GM23338 (cell line): ENCODE data around the gene PTPRF. TPM values are rescaled to one million over a fixed set of nuclear protein-coding genes. Genes with fewer than 3 reads are reported as not detected.
A peak's percentile ranks its signal among the peaks of the same experiment; 100 is the strongest.

ENCODE experiments used
- ATAC-seq: fragments of 200-7000 bp; cut with Tn5 transposase; 3 replicates; pipeline ENCODE4 v1.9.1; 2020
- DNase-seq: peaks from one replicate; pipeline ENCODE4 v3.0.0-alpha.2; 2015; ENCODE audit warnings: low spot score
- H2AFZ ChIP-seq: fragments of 200-600 bp; sonication (generic); 2 replicates; pipeline ENCODE4 v1.8.0; 2016; ENCODE audit warnings: antibody characterized with exemption, mild to moderate bottlenecking, moderate library complexity
- H3F3A ChIP-seq: fragments of 200-600 bp; sonication (generic); replicated peaks from 2 replicates; pipeline ENCODE4 v1.8.0; 2017; ENCODE audit warnings: antibody characterized with exemption, mixed run types, low read depth
- H3K27ac ChIP-seq: fragments of 200-600 bp; sonication (generic); 2 replicates; pipeline ENCODE4 v1.6.1; 2016; ENCODE audit warnings: low read depth
- H3K27me3 ChIP-seq: fragments of 200-600 bp; sonication (generic); 2 replicates; pipeline ENCODE4 v1.8.0; 2016; ENCODE audit warnings: mild to moderate bottlenecking, mixed run types, moderate library complexity; ENCODE audit not compliant: insufficient read depth
- H3K36me3 ChIP-seq: fragments of 200-600 bp; sonication (generic); 2 replicates; pipeline ENCODE4 v1.8.0; 2016; ENCODE audit warnings: mild to moderate bottlenecking; ENCODE audit not compliant: insufficient read depth
- H3K4me1 ChIP-seq: fragments of 200-600 bp; sonication (generic); 2 replicates; pipeline ENCODE4 v1.8.0; 2016; ENCODE audit warnings: mild to moderate bottlenecking, moderate library complexity; ENCODE audit not compliant: insufficient read depth
- H3K4me2 ChIP-seq: fragments of 200-600 bp; sonication (generic); 2 replicates; pipeline ENCODE4 v1.7.1; 2017; ENCODE audit warnings: mixed run types
- H3K4me3 ChIP-seq: fragments of 200-600 bp; sonication (generic); 2 replicates; pipeline ENCODE4 v1.6.1; 2016; ENCODE audit warnings: mixed run types
- H3K79me2 ChIP-seq: fragments of 200-600 bp; sonication (generic); replicated peaks from 2 replicates; pipeline ENCODE4 v1.8.0; 2017; ENCODE audit warnings: mild to moderate bottlenecking; ENCODE audit not compliant: insufficient read depth
- H3K9me2 ChIP-seq: fragments of 200-600 bp; sonication (generic); 2 replicates; pipeline ENCODE4 v1.8.0; 2017; ENCODE audit not compliant: insufficient read depth
- H4K20me1 ChIP-seq: fragments of 200-600 bp; sonication (generic); replicated peaks from 2 replicates; pipeline ENCODE4 v1.8.0; 2017; ENCODE audit warnings: mild to moderate bottlenecking; ENCODE audit not compliant: insufficient read depth
- H3K27ac Mint-ChIP-seq: 2 replicates; pipeline ENCODE4 v1.8.0; 2020; ENCODE audit warnings: inconsistent platforms, mild to moderate bottlenecking, moderate library complexity, mixed read lengths
- H3K27me3 Mint-ChIP-seq: 3 replicates; pipeline ENCODE4 v1.8.0; 2022; ENCODE audit warnings: low read depth, mild to moderate bottlenecking, moderate library complexity, mixed read lengths, inconsistent platforms; ENCODE audit not compliant: insufficient read depth, poor library complexity
- H3K36me3 Mint-ChIP-seq: 3 replicates; pipeline ENCODE4 v1.8.0; 2021; ENCODE audit warnings: low read depth, mild to moderate bottlenecking, inconsistent platforms, moderate library complexity, mixed read lengths
- H3K4me1 Mint-ChIP-seq: 3 replicates; pipeline ENCODE4 v1.8.0; 2020; ENCODE audit warnings: mild to moderate bottlenecking, inconsistent platforms, mixed read lengths
- H3K4me3 Mint-ChIP-seq: 3 replicates; pipeline ENCODE4 v1.8.0; 2021; ENCODE audit warnings: moderate library complexity, mild to moderate bottlenecking, inconsistent platforms, mixed read lengths
- H3K9me3 Mint-ChIP-seq: 3 replicates; pipeline ENCODE4 v1.8.0; 2020; ENCODE audit warnings: moderate library complexity, mild to moderate bottlenecking, inconsistent platforms, mixed read lengths
- CREB1 ChIP-seq: fragments of 250-450 bp; sonication (Bioruptor Pico); IDR thresholded peaks from 2 replicates; pipeline ENCODE4 v1.5.0; 2020; ENCODE audit warnings: low read depth, mild to moderate bottlenecking, moderate library complexity
- CTCF ChIP-seq, 2 experiments: fragments of 200-600 bp in 1 of 2; sonication (generic) in 1 of 2; conservative IDR thresholded peaks; 2 replicates each; pipeline versions ENCODE4 v1.5.1 to v1.6.1; 2016 to 2017; ENCODE audit warnings: antibody characterized with exemption in 2 of 2, low read depth in 2 of 2, mild to moderate bottlenecking in 2 of 2, moderate library complexity in 1 of 2
- EZH2 ChIP-seq: fragments of 200-600 bp; sonication (generic); IDR thresholded peaks from one replicate; pipeline ENCODE4 v1.8.0; 2017; ENCODE audit warnings: antibody characterized with exemption, mild to moderate bottlenecking, low read depth; ENCODE audit not compliant: unreplicated experiment
- EZH2phosphoT487 ChIP-seq: fragments of 200-600 bp; sonication (generic); IDR thresholded peaks from one replicate; pipeline ENCODE4 v1.8.1; 2018; ENCODE audit warnings: antibody characterized with exemption; ENCODE audit not compliant: unreplicated experiment
- JUNB ChIP-seq: IDR thresholded peaks from one replicate; pipeline ENCODE4 v1.6.1; 2016; ENCODE audit warnings: antibody characterized with exemption; ENCODE audit not compliant: unreplicated experiment
- NANOG ChIP-seq: IDR thresholded peaks from 2 replicates; pipeline ENCODE4 v1.6.1; 2016; ENCODE audit warnings: antibody characterized with exemption, borderline replicate concordance
- POLR2AphosphoS5 ChIP-seq: IDR thresholded peaks from 2 replicates; pipeline ENCODE4 v1.6.1; 2016; ENCODE audit warnings: antibody characterized with exemption, low read depth
- REST ChIP-seq: IDR thresholded peaks from one replicate; pipeline ENCODE4 v1.6.1; 2018; ENCODE audit warnings: antibody characterized with exemption; ENCODE audit not compliant: unreplicated experiment
- STAT1 ChIP-seq: IDR thresholded peaks from one replicate; pipeline ENCODE4 v1.6.1; 2016; ENCODE audit warnings: antibody characterized with exemption; ENCODE audit not compliant: unreplicated experiment
- ZNF114 ChIP-seq: fragments of 250-450 bp; sonication (Bioruptor Pico); IDR thresholded peaks from 2 replicates; pipeline ENCODE4 v1.5.0; 2020; ENCODE audit warnings: mild to moderate bottlenecking, moderate library complexity
- ZNF331 ChIP-seq: fragments of 250-450 bp; sonication (Bioruptor Pico); IDR thresholded peaks from 2 replicates; pipeline ENCODE4 v1.5.0; 2020; ENCODE audit warnings: low read depth, mild to moderate bottlenecking, moderate library complexity
- polyA plus RNA-seq: library from polyadenylated mRNA; unstranded; fragments of >200 nt; fragmentation: Nextera tagmentation; extraction: Ambion mirVana; gene quantifications from 2 replicates; pipeline ENCODE4 v1.2.1, GENCODE V29; 2016
- total RNA-seq: library from RNA; depleted of rRNA; stranded (reverse); fragments of >200 nt; shearing (Covaris generic); gene quantifications from 2 replicates; pipeline ENCODE4 v1.2.3, GENCODE V29; 2014
- TF ChIP-seq, protein P1 (sequence below): IDR thresholded peaks from 2 replicates; pipeline ENCODE4 v1.6.1; 2016; ENCODE audit warnings: antibody characterized with exemption
- TF ChIP-seq, protein P2 (sequence below): fragments of 250-450 bp; sonication (Bioruptor Pico); IDR thresholded peaks from 2 replicates; pipeline ENCODE4 v1.5.0; 2020; ENCODE audit warnings: mild to moderate bottlenecking, moderate library complexity

The PTPRF gene
- total and polyA plus RNA-seq, 2 experiments from 2014 or later: 52.4 to 173 TPM

GRCh38 chr1:43666608-43667007, 135.9 kb downstream of the PTPRF start:
- peaks cover 4% of the 10 kb centered on the region for H3K27me3 Mint-ChIP-seq
- H3K36me3 Mint-ChIP-seq: peaks cover 100% of the 10 kb centered on the region
- H3K4me3 ChIP-seq: no peak overlapping the region
- peaks cover 68% of the 10 kb centered on the region for H3K79me2 ChIP-seq
- ATAC-seq: no peak
- H3K9me3 Mint-ChIP-seq: no peaks in the 10 kb centered on the region; the same call in 2 of the 3 replicates
- H3K4me2 ChIP-seq: no peak overlapping the region
- H2AFZ ChIP-seq: no peak overlapping the region
- 0 out of 2 replicates have a peak, but pooled peaks cover 21% of the 10 kb centered on the region for H3F3A ChIP-seq
- H3K4me3 Mint-ChIP-seq: no peak overlapping the region
- no peaks in the 10 kb centered on the region for H3K27me3 ChIP-seq
- no peak overlapping the region for H3K27ac Mint-ChIP-seq
- H3K4me1 ChIP-seq: no peaks in the 10 kb centered on the region
- H3K4me1 Mint-ChIP-seq: peaks cover 1% of the 10 kb centered on the region
- peaks cover 45% of the 10 kb centered on the region for H4K20me1 ChIP-seq
- H3K27ac ChIP-seq: 0 out of 2 replicates have a peak overlapping the region, but pooled peaks have one; percentile 45
- TF ChIP-seq NANOG (no peak), CREB1 (CRISPR knock-in tag) (no peak), JUNB (no peak), ZNF331 (CRISPR knock-in tag) (no peak), STAT1 (no peak), CTCF (conservative IDR thresholded peaks at IDR 0.05; ENCODE audit: low read depth in 2 of 2) (no peak), ZNF114 (CRISPR knock-in tag) (no peak), POLR2AphosphoS5 (no peak), REST (no peak), EZH2 (no peak), EZH2phosphoT487 (no peak)
- TF ChIP-seq, protein P1, sequence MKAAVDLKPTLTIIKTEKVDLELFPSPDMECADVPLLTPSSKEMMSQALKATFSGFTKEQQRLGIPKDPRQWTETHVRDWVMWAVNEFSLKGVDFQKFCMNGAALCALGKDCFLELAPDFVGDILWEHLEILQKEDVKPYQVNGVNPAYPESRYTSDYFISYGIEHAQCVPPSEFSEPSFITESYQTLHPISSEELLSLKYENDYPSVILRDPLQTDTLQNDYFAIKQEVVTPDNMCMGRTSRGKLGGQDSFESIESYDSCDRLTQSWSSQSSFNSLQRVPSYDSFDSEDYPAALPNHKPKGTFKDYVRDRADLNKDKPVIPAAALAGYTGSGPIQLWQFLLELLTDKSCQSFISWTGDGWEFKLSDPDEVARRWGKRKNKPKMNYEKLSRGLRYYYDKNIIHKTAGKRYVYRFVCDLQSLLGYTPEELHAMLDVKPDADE: no peak
- TF ChIP-seq, protein P2, sequence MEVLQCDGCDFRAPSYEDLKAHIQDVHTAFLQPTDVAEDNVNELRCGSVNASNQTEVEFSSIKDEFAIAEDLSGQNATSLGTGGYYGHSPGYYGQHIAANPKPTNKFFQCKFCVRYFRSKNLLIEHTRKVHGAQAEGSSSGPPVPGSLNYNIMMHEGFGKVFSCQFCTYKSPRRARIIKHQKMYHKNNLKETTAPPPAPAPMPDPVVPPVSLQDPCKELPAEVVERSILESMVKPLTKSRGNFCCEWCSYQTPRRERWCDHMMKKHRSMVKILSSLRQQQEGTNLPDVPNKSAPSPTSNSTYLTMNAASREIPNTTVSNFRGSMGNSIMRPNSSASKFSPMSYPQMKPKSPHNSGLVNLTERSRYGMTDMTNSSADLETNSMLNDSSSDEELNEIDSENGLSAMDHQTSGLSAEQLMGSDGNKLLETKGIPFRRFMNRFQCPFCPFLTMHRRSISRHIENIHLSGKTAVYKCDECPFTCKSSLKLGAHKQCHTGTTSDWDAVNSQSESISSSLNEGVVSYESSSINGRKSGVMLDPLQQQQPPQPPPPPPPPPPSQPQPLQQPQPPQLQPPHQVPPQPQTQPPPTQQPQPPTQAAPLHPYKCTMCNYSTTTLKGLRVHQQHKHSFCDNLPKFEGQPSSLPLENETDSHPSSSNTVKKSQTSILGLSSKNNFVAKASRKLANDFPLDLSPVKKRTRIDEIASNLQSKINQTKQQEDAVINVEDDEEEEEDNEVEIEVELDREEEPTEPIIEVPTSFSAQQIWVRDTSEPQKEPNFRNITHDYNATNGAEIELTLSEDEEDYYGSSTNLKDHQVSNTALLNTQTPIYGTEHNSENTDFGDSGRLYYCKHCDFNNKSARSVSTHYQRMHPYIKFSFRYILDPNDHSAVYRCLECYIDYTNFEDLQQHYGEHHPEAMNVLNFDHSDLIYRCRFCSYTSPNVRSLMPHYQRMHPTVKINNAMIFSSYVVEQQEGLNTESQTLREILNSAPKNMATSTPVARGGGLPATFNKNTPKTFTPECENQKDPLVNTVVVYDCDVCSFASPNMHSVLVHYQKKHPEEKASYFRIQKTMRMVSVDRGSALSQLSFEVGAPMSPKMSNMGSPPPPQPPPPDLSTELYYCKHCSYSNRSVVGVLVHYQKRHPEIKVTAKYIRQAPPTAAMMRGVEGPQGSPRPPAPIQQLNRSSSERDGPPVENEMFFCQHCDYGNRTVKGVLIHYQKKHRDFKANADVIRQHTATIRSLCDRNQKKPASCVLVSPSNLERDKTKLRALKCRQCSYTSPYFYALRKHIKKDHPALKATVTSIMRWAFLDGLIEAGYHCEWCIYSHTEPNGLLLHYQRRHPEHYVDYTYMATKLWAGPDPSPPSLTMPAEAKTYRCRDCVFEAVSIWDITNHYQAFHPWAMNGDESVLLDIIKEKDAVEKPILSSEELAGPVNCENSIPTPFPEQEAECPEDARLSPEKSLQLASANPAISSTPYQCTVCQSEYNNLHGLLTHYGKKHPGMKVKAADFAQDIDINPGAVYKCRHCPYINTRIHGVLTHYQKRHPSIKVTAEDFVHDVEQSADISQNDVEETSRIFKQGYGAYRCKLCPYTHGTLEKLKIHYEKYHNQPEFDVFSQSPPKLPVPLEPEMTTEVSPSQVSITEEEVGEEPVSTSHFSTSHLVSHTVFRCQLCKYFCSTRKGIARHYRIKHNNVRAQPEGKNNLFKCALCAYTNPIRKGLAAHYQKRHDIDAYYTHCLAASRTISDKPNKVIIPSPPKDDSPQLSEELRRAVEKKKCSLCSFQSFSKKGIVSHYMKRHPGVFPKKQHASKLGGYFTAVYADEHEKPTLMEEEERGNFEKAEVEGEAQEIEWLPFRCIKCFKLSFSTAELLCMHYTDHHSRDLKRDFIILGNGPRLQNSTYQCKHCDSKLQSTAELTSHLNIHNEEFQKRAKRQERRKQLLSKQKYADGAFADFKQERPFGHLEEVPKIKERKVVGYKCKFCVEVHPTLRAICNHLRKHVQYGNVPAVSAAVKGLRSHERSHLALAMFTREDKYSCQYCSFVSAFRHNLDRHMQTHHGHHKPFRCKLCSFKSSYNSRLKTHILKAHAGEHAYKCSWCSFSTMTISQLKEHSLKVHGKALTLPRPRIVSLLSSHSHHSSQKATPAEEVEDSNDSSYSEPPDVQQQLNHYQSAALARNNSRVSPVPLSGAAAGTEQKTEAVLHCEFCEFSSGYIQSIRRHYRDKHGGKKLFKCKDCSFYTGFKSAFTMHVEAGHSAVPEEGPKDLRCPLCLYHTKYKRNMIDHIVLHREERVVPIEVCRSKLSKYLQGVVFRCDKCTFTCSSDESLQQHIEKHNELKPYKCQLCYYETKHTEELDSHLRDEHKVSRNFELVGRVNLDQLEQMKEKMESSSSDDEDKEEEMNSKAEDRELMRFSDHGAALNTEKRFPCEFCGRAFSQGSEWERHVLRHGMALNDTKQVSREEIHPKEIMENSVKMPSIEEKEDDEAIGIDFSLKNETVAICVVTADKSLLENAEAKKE (CRISPR knock-in tag): no peak
- peaks cover 98% of the 10 kb centered on the region for H3K36me3 ChIP-seq
- no peak for DNase-seq
- H3K9me2 ChIP-seq: no peaks in the 10 kb centered on the region
